GM12878 (cell line): ENCODE results near the gene SLC39A8. TPM values are rescaled to one million over a fixed set of nuclear protein-coding genes. Genes with fewer than 3 reads are reported as not detected.
A peak's percentile ranks its signal among the peaks of the same experiment; 100 is the strongest.

Experiments used
- ATAC-seq: fragments of 200-7000 bp; cut with Tn5 transposase; 3 replicates; pipeline ENCODE4 v1.9.1; 2020; ENCODE audit warnings: mild to moderate bottlenecking, moderate library complexity
- BruUV-seq: library from RNA; stranded (reverse); fragments of 400-500 nt; replicated peaks from 2 replicates; lab custom pipeline; 2021; lab: Mats Ljungman, UMichigan
- CTCF ChIA-PET: fragments of 300-600 bp; sonication (Branson Sonifier 250); formaldehyde crosslinking; extraction: SDS; loops from one replicate; lab custom pipeline; 2021; ENCODE audit warnings: inconsistent platforms; lab: Yijun Ruan, JAX
- POLR2A ChIA-PET: fragments of 350-600 bp; formaldehyde crosslinking; extraction: SDS; loops from one replicate; lab custom pipeline; 2021; ENCODE audit warnings: inconsistent platforms; lab: Charles Lee
- RAD21 ChIA-PET: fragments of 300-600 bp; sonication (Branson Sonifier 250); formaldehyde crosslinking; loops from one replicate; lab custom pipeline; 2023; ENCODE audit warnings: antibody characterized with exemption; ENCODE audit not compliant: unreplicated experiment; lab: Charles Lee
- SMC1A ChIA-PET: fragments of 300-600 bp; sonication (Branson Sonifier 250); formaldehyde crosslinking; loops from one replicate; lab custom pipeline; 2023; ENCODE audit not compliant: unreplicated experiment, uncharacterized antibody; lab: Charles Lee
- DNase-seq: peaks from one replicate; pipeline ENCODE4 v3.0.0-alpha.2; 2011; ENCODE audit warnings: low read depth, low spot score
- FAIRE-seq: peaks from 3 replicates; lab custom pipeline; 2011; peaks lifted over from hg19 to GRCh38; lab: Jason Lieb, UNC
- H2AFZ ChIP-seq: 2 replicates; pipeline ENCODE4 v1.6.0; 2011; ENCODE audit warnings: low read depth, low read length, control low read depth; ENCODE audit not compliant: control insufficient read depth
- H3K27ac ChIP-seq: 2 replicates; pipeline ENCODE4 v1.5.1; 2011; ENCODE audit warnings: control low read depth; ENCODE audit not compliant: control insufficient read depth, insufficient read depth
- H3K27me3 ChIP-seq, 2 experiments: replicated peaks in 1 of 2; 2 replicates each; pipeline versions ENCODE4 v1.6.0 to v1.6.1; 2011; ENCODE audit warnings: low read length in 1 of 2; ENCODE audit not compliant: control insufficient read depth in 2 of 2, insufficient read depth in 2 of 2
- H3K36me3 ChIP-seq, 2 experiments: 2 replicates each; pipeline ENCODE4 v1.5.1; 2011; ENCODE audit warnings: low read length in 1 of 2; ENCODE audit not compliant: control insufficient read depth in 2 of 2, insufficient read depth in 2 of 2
- H3K4me1 ChIP-seq: 2 replicates; pipeline ENCODE4 v1.6.1; 2011; ENCODE audit warnings: mild to moderate bottlenecking, low read length, moderate library complexity, mixed read lengths; ENCODE audit not compliant: control insufficient read depth, insufficient read depth
- H3K4me2 ChIP-seq: 2 replicates; pipeline ENCODE4 v1.6.0; 2011; ENCODE audit warnings: control low read depth; ENCODE audit not compliant: control insufficient read depth, insufficient read depth
- H3K4me3 ChIP-seq: fragments of 200-600 bp; sonication (generic); 2 replicates; pipeline ENCODE4 v1.5.1; 2016
- H3K79me2 ChIP-seq: 2 replicates; pipeline ENCODE4 v1.6.0; 2011; ENCODE audit warnings: low read length; ENCODE audit not compliant: control insufficient read depth, insufficient read depth
- H3K9ac ChIP-seq: 2 replicates; pipeline ENCODE4 v1.8.0; 2011; ENCODE audit warnings: low read length, control low read depth, mixed read lengths; ENCODE audit not compliant: control insufficient read depth, insufficient read depth
- H3K9me3 ChIP-seq: replicated peaks from 3 replicates; pipeline ENCODE4 v1.5.1; 2011; ENCODE audit warnings: mild to moderate bottlenecking, low read length; ENCODE audit not compliant: control insufficient read depth, insufficient read depth
- H4K20me1 ChIP-seq: 2 replicates; pipeline ENCODE4 v1.6.0; 2011; ENCODE audit not compliant: control insufficient read depth, insufficient read depth
- BHLHE40 ChIP-seq, 2 experiments: fragments of 450-650 bp in 1 of 2; IDR thresholded peaks; 2 replicates each; pipeline ENCODE4 v1.6.1; 2011 to 2017; ENCODE audit warnings: low read depth in 2 of 2, borderline replicate concordance in 1 of 2, improper control_type of control experiment in 1 of 2, low read length in 1 of 2, mild to moderate bottlenecking in 1 of 2
- EED ChIP-seq: sonication (generic); IDR thresholded peaks from 2 replicates; pipeline ENCODE4 v1.6.1; 2016; ENCODE audit warnings: antibody characterized with exemption, low read depth
- GATAD2B ChIP-seq: fragments of 450-650 bp; conservative IDR thresholded peaks from 2 replicates; pipeline ENCODE4 v1.6.1; 2017; ENCODE audit warnings: low read depth, mild to moderate bottlenecking, moderate library complexity
- PAX5 ChIP-seq: IDR thresholded peaks from 2 replicates; pipeline ENCODE4 v1.6.1; 2011; ENCODE audit warnings: low read depth, low read length, borderline replicate concordance
- RAD51 ChIP-seq: fragments of 450-650 bp; IDR thresholded peaks from 2 replicates; pipeline ENCODE4 v1.6.1; 2016; ENCODE audit warnings: moderate library complexity, mild to moderate bottlenecking, inconsistent platforms
- SIX5 ChIP-seq: IDR thresholded peaks from 2 replicates; pipeline ENCODE4 v1.6.1; 2011; ENCODE audit warnings: mild to moderate bottlenecking, low read depth, low read length, moderate library complexity; ENCODE audit not compliant: severe bottlenecking
- SPI1 ChIP-seq: IDR thresholded peaks from 2 replicates; pipeline ENCODE4 v1.6.1; 2011; ENCODE audit warnings: low read depth, mild to moderate bottlenecking, low read length, moderate library complexity, borderline replicate concordance; ENCODE audit not compliant: insufficient read depth
- SREBF2 ChIP-seq: IDR thresholded peaks from 2 replicates; pipeline ENCODE4 v1.6.1; 2012; ENCODE audit warnings: mild to moderate bottlenecking, low read length
- ZNF207 ChIP-seq: fragments of 450-650 bp; IDR thresholded peaks from 2 replicates; pipeline ENCODE4 v1.6.1; 2014; ENCODE audit warnings: antibody characterized with exemption, mild to moderate bottlenecking, borderline replicate concordance
- ZZZ3 ChIP-seq: IDR thresholded peaks from 2 replicates; pipeline ENCODE4 v1.6.1; 2011; ENCODE audit warnings: low read depth; ENCODE audit not compliant: control insufficient read depth, insufficient read length
- WGBS: methylation state at CpG from one replicate; pipeline ENCODE4 v1.1.6; 2016; ENCODE audit warnings: low lambda C conversion rate; ENCODE audit not compliant: insufficient replicate concordance, insufficient coverage; ENCODE audit errors: missing lambda C conversion rate; 5-methylcytosine and 5-hydroxymethylcytosine counted together
- in situ Hi-C: fragments of 300-500 bp; cut with MboI; formaldehyde crosslinking; loops from 9 replicates; pipeline ENCODE4 v1.14.3; 2018; ENCODE audit warnings: mixed read lengths
- intact Hi-C: fragments of 100-400 bp; cut with micrococcal nuclease; formaldehyde crosslinking; loops from one replicate; pipeline ENCODE4 v1.14.2; 2022; ENCODE audit not compliant: unreplicated experiment
- polyA plus RNA-seq, 11 experiments: library from polyadenylated mRNA; depleted of rRNA in 4 of 11; unstranded in 6 of 11; stranded (reverse) in 5 of 11; fragments of >200 nt; fragmentation: Nextera tagmentation in 4 of 11; fragmentation: Illumina TruSeq in 1 of 11; extraction: Ambion mirVana in 4 of 11; extraction: Trizol in 1 of 11; gene quantifications; 1 replicate in 1 of 11; 2 replicates in 10 of 11; pipeline versions ENCODE4 v1.2.1 to v1.2.3, GENCODE V29; 2011 to 2016; ENCODE audit warnings: inconsistent platforms in 2 of 11, missing spikeins in 2 of 11, low read depth in 1 of 11
- total RNA-seq, 4 experiments: library from RNA; depleted of rRNA in 3 of 4; stranded (reverse); fragments of >200 nt in 3 of 4; fragmentation: Illumina TruSeq in 1 of 4; extraction: Trizol in 1 of 4; gene quantifications; 2 replicates each; pipeline versions ENCODE4 v1.2.1 to v1.2.3, GENCODE V29; 2013 to 2021
- TF ChIP-seq, protein P1 (sequence below): IDR thresholded peaks from 2 replicates; pipeline ENCODE4 v1.6.1; 2011; ENCODE audit warnings: borderline replicate concordance, low read depth, mild to moderate bottlenecking, moderate library complexity, low read length; ENCODE audit not compliant: insufficient read depth, poor library complexity, severe bottlenecking
- TF ChIP-seq, protein P2 (sequence below), 3 experiments: IDR thresholded peaks in 2 of 3; conservative IDR thresholded peaks in 1 of 3; 2 replicates each; pipeline ENCODE4 v1.5.1; 2011; ENCODE audit warnings: low read depth in 3 of 3, low read length in 3 of 3, mild to moderate bottlenecking in 3 of 3, control low read depth in 2 of 3, moderate library complexity in 2 of 3, inconsistent platforms in 1 of 3, mixed read lengths in 1 of 3; ENCODE audit not compliant: control insufficient read depth in 2 of 3, insufficient read depth in 1 of 3; ENCODE audit errors: extremely low read depth in 1 of 3

Gene SLC39A8
- total and polyA plus RNA-seq, 10 of the 15 experiments (the other 5 are each of a cell fraction or from before 2014, with no cell fraction given): 7.9 to 47.8 (median 32.8) TPM

DNA sequence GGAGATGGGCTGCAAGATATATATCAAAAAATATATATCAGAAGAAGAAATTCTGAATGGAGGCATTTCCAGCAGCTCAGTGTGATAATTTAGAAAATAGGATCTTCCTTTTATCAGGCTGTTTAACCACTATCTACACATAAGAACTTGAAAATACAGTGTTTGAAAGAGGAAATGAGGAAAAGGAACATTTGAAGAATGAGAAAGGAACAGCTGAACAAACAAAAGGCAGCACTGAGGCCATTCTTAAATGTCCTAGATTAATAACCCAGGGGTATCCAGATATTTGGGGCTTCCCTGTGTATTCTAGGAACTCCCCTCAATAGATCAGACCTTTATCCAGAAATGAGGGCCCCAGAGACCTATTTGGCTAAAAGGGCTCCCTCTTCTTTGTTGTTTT is 4.1 kb downstream of the SLC39A8 start:
- in situ Hi-C loops: no loop called here
- peak overlapping the region; percentile 90 for H3K4me2 ChIP-seq
- DNase-seq: no peak
- no peak for FAIRE-seq
- no peak for ATAC-seq
- H3K79me2 ChIP-seq: peaks cover 63% of the 10 kb centered on the region
- ChIA-PET SMC1A (interaction anchor here (0.8 to 1.6 kb wide), 9 partner anchors 9 to 90 kb away, joined by 3 to 12 read pairs (median 5); no protein-coding TSS in a partner anchor), CTCF (interaction anchor here (0.7 to 2.5 kb wide), 9 partner anchors 8 to 742 kb away, joined by 3 to 15 read pairs (median 4); no protein-coding TSS in a partner anchor), POLR2A (interaction anchor here (0.7 to 2.0 kb wide), 3 partner anchors 19 to 89 kb away, joined by 3 to 8 read pairs (median 4); no protein-coding TSS in a partner anchor), RAD21 (interaction anchor here (0.5 to 4.8 kb wide), 6 partner anchors 8 to 271 kb away, joined by 3 to 26 read pairs (median 4); no protein-coding TSS in a partner anchor)
- 0 out of 2 replicates have a peak overlapping the region, but pooled peaks have one; percentile 9 for H3K27ac ChIP-seq
- intact Hi-C loops: loop anchor here (10.0 kb wide), 3 partner anchors 284 to 534 kb away; partner anchors contain the start of gene UBE2D3
- peaks cover 11% of the 10 kb centered on the region for H3K4me1 ChIP-seq
- H4K20me1 ChIP-seq: no peaks in the 10 kb centered on the region
- BruUV-seq: no TSS peak
- H3K9me3 ChIP-seq: no peaks in the 10 kb centered on the region; the same call in 2 of the 3 replicates
- H3K9ac ChIP-seq: no peak overlapping the region
- H3K4me3 ChIP-seq: peak overlapping the region; percentile 72
- H2AFZ ChIP-seq: no peak overlapping the region
- H3K36me3 ChIP-seq: no peaks in the 10 kb centered on the region
- TF ChIP-seq GATAD2B (no peak), RAD51 (no peak), SPI1 (peak; percentile 38; the same call in 1 of the 2 replicates)
- H3K27me3 ChIP-seq: no peaks in the 10 kb centered on the region

DNA sequence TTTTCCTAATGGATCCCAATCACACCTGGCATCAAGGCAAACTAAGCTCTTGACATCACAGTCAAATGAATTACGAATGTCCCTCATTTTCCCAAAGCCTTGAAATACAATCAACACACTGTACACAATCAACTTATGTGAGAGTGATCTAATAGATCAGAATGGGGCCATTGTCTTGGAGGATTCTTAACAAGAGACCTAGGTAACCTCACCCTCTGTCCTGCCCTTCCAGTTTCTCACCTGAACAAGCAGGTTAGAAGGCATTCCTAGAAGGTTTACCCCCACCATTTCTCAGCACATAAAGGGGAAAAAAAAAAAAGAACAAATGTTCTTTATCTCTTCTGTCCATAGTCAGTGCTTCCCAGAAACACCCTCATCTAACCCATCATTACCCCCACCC is 6.3 kb downstream of the SLC39A8 start:
- no peaks in the 10 kb centered on the region; the same call in 2 of the 3 replicates for H3K9me3 ChIP-seq
- 0 out of 2 replicates have a peak overlapping the region, but pooled peaks have one; percentile 27 for H3K4me2 ChIP-seq
- in situ Hi-C loops: no loop called here
- H3K79me2 ChIP-seq: peaks cover 71% of the 10 kb centered on the region
- H3K9ac ChIP-seq: no peak overlapping the region
- DNase-seq (no peak), ATAC-seq (no peak), FAIRE-seq (no peak)
- H3K4me1 ChIP-seq: 0 out of 2 replicates have a peak, but pooled peaks cover 6% of the 10 kb centered on the region
- H3K4me3 ChIP-seq: no peak overlapping the region
- no peak overlapping the region for H2AFZ ChIP-seq
- BruUV-seq: no TSS peak
- no peak for TF ChIP-seq SIX5
- no peak for TF ChIP-seq BHLHE40 (IDR thresholded peaks at IDR 0.05; ENCODE audit: borderline replicate concordance in 1 of 2, low read depth in 2 of 2, low read length in 1 of 2)
- no peak for TF ChIP-seq ZNF207
- no peak for TF ChIP-seq EED
- TF ChIP-seq ZZZ3: no peak
- TF ChIP-seq PAX5: no peak
- TF ChIP-seq, protein P1, sequence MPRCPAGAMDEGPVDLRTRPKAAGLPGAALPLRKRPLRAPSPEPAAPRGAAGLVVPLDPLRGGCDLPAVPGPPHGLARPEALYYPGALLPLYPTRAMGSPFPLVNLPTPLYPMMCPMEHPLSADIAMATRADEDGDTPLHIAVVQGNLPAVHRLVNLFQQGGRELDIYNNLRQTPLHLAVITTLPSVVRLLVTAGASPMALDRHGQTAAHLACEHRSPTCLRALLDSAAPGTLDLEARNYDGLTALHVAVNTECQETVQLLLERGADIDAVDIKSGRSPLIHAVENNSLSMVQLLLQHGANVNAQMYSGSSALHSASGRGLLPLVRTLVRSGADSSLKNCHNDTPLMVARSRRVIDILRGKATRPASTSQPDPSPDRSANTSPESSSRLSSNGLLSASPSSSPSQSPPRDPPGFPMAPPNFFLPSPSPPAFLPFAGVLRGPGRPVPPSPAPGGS: no peak
- TF ChIP-seq, protein P2, sequence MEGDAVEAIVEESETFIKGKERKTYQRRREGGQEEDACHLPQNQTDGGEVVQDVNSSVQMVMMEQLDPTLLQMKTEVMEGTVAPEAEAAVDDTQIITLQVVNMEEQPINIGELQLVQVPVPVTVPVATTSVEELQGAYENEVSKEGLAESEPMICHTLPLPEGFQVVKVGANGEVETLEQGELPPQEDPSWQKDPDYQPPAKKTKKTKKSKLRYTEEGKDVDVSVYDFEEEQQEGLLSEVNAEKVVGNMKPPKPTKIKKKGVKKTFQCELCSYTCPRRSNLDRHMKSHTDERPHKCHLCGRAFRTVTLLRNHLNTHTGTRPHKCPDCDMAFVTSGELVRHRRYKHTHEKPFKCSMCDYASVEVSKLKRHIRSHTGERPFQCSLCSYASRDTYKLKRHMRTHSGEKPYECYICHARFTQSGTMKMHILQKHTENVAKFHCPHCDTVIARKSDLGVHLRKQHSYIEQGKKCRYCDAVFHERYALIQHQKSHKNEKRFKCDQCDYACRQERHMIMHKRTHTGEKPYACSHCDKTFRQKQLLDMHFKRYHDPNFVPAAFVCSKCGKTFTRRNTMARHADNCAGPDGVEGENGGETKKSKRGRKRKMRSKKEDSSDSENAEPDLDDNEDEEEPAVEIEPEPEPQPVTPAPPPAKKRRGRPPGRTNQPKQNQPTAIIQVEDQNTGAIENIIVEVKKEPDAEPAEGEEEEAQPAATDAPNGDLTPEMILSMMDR (IDR thresholded peaks at IDR 0.05 in 2 of 3, conservative IDR thresholded peaks at IDR 0.05 in 1 of 3; ENCODE audit: control insufficient read depth in 2 of 3, extremely low read depth in 1 of 3, insufficient read depth in 1 of 3, low read depth in 3 of 3, low read length in 3 of 3): no peak
- no peak for TF ChIP-seq SREBF2
- RAD21 ChIA-PET: interaction anchor here (1.9 kb wide), 1 partner anchor 17 kb away, joined by 7 read pairs; no protein-coding TSS in a partner anchor
- SMC1A ChIA-PET: interaction anchor here (0.6 to 1.1 kb wide), 3 partner anchors 14 to 43 kb away, joined by 3 to 4 read pairs (median 3); no protein-coding TSS in a partner anchor
- POLR2A ChIA-PET: interaction anchor here (1.0 to 1.4 kb wide), 2 partner anchors 17 to 21 kb away, joined by 3 to 4 read pairs; no protein-coding TSS in a partner anchor
- intact Hi-C loops: no loop called here
- CTCF ChIA-PET: interaction anchor here (1.0 to 1.4 kb wide), 2 partner anchors 17 to 92 kb away, joined by 5 to 6 read pairs; no protein-coding TSS in a partner anchor
- H3K27me3 ChIP-seq: no peaks in the 10 kb centered on the region
- WGBS: 94% methylated on average over 1 of the region's 1 CpG
- H3K36me3 ChIP-seq: peaks cover 0 to 5% of the 10 kb centered on the region in 2 experiments; a peak in 1 of 4 replicates
- no peaks in the 10 kb centered on the region for H4K20me1 ChIP-seq
- no peak overlapping the region for H3K27ac ChIP-seq
